ENCODE measurements around the gene C11orf52.
A peak's percentile ranks its signal among the peaks of the same experiment; 100 is the strongest.

C11orf52 gene

DNA sequence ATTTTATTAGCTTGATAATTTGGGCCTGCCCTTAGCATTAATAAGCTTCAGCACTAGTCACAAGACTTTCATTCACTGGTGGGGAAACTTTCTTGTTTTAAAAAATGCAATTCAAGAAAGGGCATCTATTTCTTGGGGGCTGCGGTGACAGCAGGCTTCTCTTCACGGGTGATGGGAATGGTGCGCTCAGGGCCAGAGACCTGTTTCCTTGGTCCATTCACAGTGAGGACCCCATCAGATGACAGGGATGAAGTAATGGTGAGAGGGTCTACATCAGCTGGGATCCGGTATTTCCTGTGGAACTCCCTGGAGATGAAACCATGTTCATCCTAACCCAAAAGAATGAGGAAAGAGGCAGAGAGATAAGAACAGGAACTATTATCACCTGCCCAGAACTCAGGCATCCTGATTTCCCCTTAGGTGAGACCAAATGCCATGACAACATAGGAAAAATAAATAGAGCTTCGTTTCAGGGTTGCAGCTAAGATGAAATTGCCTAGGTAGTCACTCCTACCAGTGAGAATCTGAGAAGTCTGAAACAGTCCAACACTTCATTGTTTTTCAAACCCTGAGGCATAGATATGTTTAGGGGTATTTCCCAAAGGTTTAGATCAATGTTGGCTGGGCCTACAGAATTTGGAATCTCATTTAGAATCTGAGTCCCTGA lies 9.9 kb upstream of the C11orf52 start:
- TF ChIP-seq, protein P1, sequence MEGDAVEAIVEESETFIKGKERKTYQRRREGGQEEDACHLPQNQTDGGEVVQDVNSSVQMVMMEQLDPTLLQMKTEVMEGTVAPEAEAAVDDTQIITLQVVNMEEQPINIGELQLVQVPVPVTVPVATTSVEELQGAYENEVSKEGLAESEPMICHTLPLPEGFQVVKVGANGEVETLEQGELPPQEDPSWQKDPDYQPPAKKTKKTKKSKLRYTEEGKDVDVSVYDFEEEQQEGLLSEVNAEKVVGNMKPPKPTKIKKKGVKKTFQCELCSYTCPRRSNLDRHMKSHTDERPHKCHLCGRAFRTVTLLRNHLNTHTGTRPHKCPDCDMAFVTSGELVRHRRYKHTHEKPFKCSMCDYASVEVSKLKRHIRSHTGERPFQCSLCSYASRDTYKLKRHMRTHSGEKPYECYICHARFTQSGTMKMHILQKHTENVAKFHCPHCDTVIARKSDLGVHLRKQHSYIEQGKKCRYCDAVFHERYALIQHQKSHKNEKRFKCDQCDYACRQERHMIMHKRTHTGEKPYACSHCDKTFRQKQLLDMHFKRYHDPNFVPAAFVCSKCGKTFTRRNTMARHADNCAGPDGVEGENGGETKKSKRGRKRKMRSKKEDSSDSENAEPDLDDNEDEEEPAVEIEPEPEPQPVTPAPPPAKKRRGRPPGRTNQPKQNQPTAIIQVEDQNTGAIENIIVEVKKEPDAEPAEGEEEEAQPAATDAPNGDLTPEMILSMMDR (conservative IDR thresholded peaks at IDR 0.05) = no peak
- TF ChIP-seq ZFX (IDR thresholded peaks at IDR 0.05) = no peak
- H3K27ac ChIP-seq = no peak overlapping the region

DNA sequence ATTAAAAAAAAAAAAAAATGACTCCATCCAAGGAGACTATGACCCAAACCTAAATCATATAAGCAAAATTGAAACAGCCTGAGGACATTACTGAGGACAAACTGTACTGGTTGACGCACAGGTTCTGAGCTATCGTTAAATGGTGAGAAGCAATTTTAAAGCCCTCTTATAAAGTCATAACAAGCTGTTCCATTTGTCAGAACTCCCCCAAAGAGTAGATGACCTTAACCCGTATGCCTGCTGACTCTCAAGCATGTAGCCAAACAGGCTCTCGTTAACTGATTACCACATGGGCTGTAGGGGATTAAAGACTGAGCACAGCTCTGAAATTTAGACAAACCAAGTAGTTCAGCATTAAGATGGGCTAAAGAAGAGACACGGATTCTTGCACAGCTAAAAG lies 9.3 kb upstream of the C11orf52 start:
- no peak overlapping the region for H3K27ac ChIP-seq
- TF ChIP-seq, protein P1 (conservative IDR thresholded peaks at IDR 0.05) = no peak
- TF ChIP-seq ZFX (IDR thresholded peaks at IDR 0.05) = no peak

DNA sequence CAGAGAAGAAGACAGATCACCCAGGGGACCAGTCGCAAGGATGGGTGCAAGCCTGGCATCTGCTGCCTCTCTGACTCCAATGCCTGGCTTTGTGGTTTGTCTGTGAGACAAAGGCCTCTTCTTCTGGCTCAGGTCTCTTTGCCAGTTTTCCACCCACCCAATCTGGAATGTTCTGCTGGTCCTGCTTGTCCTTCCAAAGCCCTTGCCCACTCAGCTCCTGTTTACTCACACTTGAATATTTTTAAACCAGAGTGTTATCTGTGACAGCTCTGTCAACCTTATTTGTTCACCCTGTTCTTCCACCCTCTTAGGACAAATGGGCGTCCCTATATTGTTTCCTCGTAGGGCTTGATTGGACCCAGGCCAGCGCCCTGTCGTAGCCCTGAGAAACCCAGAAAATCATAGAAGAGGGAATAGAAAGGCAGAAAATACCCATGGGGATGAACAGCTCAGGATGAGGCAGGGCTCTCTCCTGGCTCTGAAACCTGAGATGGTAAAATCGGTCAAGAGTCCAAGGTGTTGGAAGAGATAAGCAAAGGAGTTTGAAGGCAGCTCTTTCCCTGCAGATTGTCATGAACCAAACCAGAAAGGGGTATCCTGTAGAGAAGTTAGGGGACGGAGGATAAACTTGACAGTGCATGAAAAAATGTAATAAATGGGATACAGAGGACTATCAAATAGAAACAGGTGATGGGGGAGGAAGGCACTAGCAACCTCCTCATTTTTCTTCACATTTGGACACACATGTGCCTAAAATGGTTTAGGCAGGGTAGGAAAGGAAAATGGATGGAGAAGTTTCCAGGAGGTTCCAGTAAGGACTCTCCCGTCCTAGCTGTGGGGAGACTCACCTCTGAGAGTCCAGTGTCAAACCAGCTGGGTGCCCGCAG lies 7.8 kb upstream of the C11orf52 start:
- TF ChIP-seq ZFX (IDR thresholded peaks at IDR 0.05) = no peak
- TF ChIP-seq, protein P1 (conservative IDR thresholded peaks at IDR 0.05) = no peak
- no peak overlapping the region for H3K27ac ChIP-seq

DNA sequence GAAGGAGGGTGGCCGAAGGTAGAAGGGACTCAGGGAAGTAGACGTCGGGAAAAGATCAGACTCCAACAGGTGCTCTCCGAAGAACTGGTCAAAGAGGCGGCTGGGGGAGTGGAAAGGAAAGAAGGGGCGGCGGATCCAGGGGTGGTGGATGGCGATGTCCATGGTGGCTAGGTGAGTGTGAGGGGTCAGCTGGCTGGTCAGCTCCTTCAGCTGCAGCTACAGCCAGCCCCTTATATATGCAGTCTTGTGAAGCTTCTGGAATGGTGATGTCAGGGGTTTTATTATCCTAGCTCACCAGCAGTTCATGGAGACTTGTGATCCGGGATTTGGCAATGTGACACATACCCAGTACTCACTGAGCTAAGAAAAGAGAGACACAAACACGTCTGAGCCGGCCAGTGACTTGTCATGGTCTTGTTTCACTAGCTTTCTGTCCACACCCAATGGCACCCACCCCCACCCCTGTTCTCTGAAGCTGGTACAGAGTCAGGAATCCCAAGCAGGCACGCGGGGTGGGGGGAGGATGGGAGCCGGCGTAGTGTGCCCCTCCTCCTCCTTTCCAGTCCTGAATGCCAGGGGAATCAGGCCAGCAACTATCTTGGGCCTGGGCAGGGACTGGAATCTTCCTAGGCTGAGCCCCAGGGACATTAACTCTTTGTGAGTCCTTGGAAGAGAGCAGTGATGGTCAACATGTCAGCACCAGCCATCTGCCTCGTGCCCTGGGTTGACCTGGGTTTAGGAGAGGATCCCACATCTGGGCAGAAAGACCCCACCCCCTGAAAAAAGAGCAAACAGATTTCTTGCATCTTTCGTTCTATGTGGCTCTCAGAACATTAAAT lies 6.9 kb upstream of the C11orf52 start, which contains the start of gene CRYAB:
Gene CRYAB (minus strand): TSS at position 208 of the 839 bp plus-strand sequence. CDS start 46 bp downstream, at position 162.
- peak within 1 kb of the TSS; percentile 2; the same call in 1 of the 2 replicates for H3K27ac ChIP-seq

DNA sequence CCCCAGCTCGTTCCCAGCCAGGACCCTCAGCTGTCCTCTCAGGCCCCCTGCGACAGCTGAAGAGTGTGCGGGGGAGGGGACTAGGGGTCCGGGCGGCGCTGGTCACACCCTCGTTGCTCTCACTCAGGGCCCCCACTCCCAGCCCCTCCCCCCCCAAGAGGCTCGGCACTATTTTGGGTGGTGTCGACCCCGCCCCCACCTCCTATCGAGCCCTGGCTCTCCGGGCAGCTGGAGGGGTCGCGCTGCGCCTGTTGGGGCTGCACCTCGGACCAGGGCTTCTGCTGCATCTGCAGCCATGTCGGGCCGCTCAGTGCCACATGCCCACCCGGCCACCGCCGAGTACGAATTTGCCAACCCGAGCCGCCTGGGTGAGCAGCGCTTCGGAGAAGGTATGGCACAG lies 6.2 kb upstream of the C11orf52 start, which contains the start of gene HSPB2:
Gene HSPB2 (plus strand): TSS at position 200 of the 400 bp plus-strand sequence. CDS start 96 bp downstream, at position 296.
- no peak for TF ChIP-seq ZFX (IDR thresholded peaks at IDR 0.05)
- TF ChIP-seq, protein P1 (conservative IDR thresholded peaks at IDR 0.05) = no peak
- H3K27ac ChIP-seq = peak within 1 kb of the TSS; percentile 2; the same call in 1 of the 2 replicates

More for the DNA sequence above, 6.9 kb upstream of the C11orf52 start, which contains the start of gene CRYAB:
- TF ChIP-seq, protein P1 (conservative IDR thresholded peaks at IDR 0.05) = no peak
- TF ChIP-seq ZFX (IDR thresholded peaks at IDR 0.05) = no peak

DNA sequence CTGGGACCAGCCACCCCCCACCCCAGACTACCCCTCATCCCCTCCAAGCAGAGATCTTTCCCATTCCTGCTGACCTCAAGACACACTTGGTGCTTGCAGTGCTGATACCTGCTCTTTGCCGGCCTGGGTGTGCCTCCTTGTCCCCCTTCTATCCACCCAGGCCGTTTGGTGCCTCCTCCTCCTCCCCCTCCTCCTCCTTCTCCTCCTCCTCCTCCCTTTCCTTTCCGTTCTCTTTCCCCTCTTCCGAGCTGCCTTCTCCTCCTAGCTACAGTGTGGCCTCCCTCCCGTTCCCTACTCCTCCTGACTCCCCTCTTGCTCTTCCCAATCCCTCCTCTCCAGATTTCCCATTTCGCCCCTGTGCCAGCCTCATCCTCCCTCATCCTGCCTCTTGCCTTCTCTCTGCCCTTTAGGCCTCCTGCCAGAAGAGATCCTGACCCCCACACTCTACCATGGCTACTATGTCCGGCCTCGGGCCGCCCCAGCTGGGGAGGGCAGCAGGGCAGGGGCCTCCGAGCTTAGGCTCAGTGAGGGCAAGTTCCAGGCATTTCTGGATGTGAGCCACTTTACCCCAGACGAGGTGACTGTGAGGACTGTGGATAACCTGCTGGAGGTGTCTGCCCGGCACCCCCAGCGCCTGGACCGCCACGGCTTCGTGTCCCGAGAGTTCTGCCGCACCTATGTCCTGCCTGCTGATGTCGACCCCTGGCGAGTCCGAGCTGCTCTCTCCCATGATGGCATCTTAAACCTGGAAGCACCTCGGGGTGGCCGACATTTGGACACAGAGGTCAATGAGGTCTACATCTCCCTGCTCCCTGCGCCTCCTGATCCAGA lies 5.5 kb upstream of the C11orf52 start:
- TF ChIP-seq, protein P1 (conservative IDR thresholded peaks at IDR 0.05) = no peak
- TF ChIP-seq ZFX (IDR thresholded peaks at IDR 0.05) = no peak
- H3K27ac ChIP-seq = no peak overlapping the region
